Transverse colon (tissue), 4 donors: ENCODE data around the gene ABHD11.

Experiments
- CTCF ChIP-seq, 5 experiments: fragments of 200-600 bp in 3 of 5; fragments of 450-650 bp in 2 of 5; sonication (generic) in 3 of 5; IDR thresholded peaks; 1 replicate in 2 of 5; 2 replicates in 3 of 5; pipeline ENCODE4 v1.5.1; 2016 to 2017; ENCODE audit warnings: antibody characterized with exemption in 5 of 5, inconsistent platforms in 3 of 5, mild to moderate bottlenecking in 2 of 5, moderate library complexity in 1 of 5
- POLR2AphosphoS5 ChIP-seq, 3 donors: sonication (generic); formaldehyde crosslinking; IDR thresholded peaks; one replicate each; pipeline ENCODE4 v1.6.1; 2016; ENCODE audit warnings: antibody characterized with exemption in 3 of 3

- TF ChIP-seq CTCF (IDR thresholded peaks at IDR 0.05) (no peak), POLR2AphosphoS5 (IDR thresholded peaks at IDR 0.05) (no peak)
Measured at GRCh38 chr7:73702226-73702625, 36.4 kb downstream of the ABHD11 start.
